HFF-Myc (cell line): ENCODE results near the gene CHTF8.

ENCODE experiments used
- DNase-seq: peaks from one replicate; pipeline ENCODE4 v3.0.0-alpha.2; 2011; ENCODE audit warnings: low read depth; ENCODE audit errors: extremely low read depth
- H3K4me3 ChIP-seq: replicated peaks from 2 replicates; pipeline ENCODE4 v1.5.1; 2011; ENCODE audit warnings: low read depth, mild to moderate bottlenecking, control low read depth, low read length
- CTCF ChIP-seq: IDR thresholded peaks from 2 replicates; pipeline ENCODE4 v1.5.1; 2012; ENCODE audit warnings: mild to moderate bottlenecking, low read depth, low read length, control low read depth; ENCODE audit errors: missing control alignments

Gene CHTF8

GRCh38 chr16:69108905-69109252, 23.5 kb downstream of the CHTF8 start:
- DNase-seq = no peak
- TF ChIP-seq CTCF = no peak
- no peak overlapping the region for H3K4me3 ChIP-seq

- DNase-seq = no peak
- no peak for TF ChIP-seq CTCF
- H3K4me3 ChIP-seq = no peak overlapping the region
Observed at GRCh38 chr16:69108064-69108904, 24.1 kb downstream of the CHTF8 start.

- no peak for DNase-seq
- no peak for TF ChIP-seq CTCF
- H3K4me3 ChIP-seq = no peak overlapping the region
Observed at GRCh38 chr16:69107316-69107962, 24.9 kb downstream of the CHTF8 start.

- H3K4me3 ChIP-seq = peak overlapping the region; percentile 43
- no peak for DNase-seq
- TF ChIP-seq CTCF = no peak
Observed at GRCh38 chr16:69106491-69107315, 25.7 kb downstream of the CHTF8 start.

GRCh38 chr16:69105501-69106361, 26.7 kb downstream of the CHTF8 start, which contains the start of gene HAS3:
HAS3 (plus strand) TSS chr16:69105653; CDS start chr16:69109396, 3,743 bp downstream.
- TF ChIP-seq CTCF = no peak
- peak within 1 kb of the TSS; percentile 45 for H3K4me3 ChIP-seq
- no peak for DNase-seq
